HUES64 (cell line): ENCODE results near the gene PLA2G4B.

Experiments
- H3K27ac ChIP-seq: 2 replicates; pipeline ENCODE4 v1.7.0; 2013; ENCODE audit warnings: low read depth, low read length, inconsistent platforms
- H3K27me3 ChIP-seq: 2 replicates; pipeline ENCODE4 v1.6.1; 2013; ENCODE audit warnings: mild to moderate bottlenecking, low read length; ENCODE audit not compliant: insufficient read depth
- H3K36me3 ChIP-seq: 2 replicates; pipeline ENCODE4 v1.6.1; 2013; ENCODE audit warnings: mild to moderate bottlenecking, low read length; ENCODE audit not compliant: insufficient read depth
- H3K4me1 ChIP-seq: 2 replicates; pipeline ENCODE4 v1.6.1; 2013; ENCODE audit warnings: mild to moderate bottlenecking, low read length, moderate library complexity; ENCODE audit not compliant: insufficient read depth
- H3K4me3 ChIP-seq: 2 replicates; pipeline ENCODE4 v1.5.1; 2013; ENCODE audit warnings: mild to moderate bottlenecking, low read length, moderate library complexity
- H3K9ac ChIP-seq: 2 replicates; pipeline ENCODE4 v1.6.1; 2013; ENCODE audit warnings: mild to moderate bottlenecking, low read depth, low read length
- H3K9me3 ChIP-seq: 2 replicates; pipeline ENCODE4 v1.6.1; 2013; ENCODE audit warnings: low read depth, low read length; ENCODE audit not compliant: insufficient read depth
- WGBS: fragments of 150-250, 120-280 bp; methylation state at CpG from one replicate; pipeline ENCODE4 v1.1.7; 2013; ENCODE audit warnings: missing lambda C conversion rate; 5-methylcytosine and 5-hydroxymethylcytosine counted together

PLA2G4B gene

DNA sequence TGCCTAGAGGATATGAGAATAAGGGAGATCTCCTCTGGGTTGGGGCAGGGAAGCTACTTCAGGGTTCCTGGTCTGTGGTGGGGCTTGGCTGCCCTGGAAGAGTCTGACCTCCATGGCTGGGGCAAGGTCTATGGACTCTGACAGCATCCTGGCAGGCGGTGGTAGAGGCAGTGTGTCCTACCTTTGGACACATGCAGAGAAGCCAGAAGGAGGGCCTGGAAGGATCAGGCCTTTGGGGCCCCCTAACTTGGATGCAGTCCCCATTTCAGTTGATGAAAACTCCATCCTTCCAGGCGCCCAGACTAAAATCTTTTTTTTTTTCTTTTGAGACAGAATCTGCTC lies 44.8 kb downstream of the PLA2G4B start:
- H3K27ac ChIP-seq = no peak overlapping the region
- no peak overlapping the region for H3K9ac ChIP-seq
- H3K4me1 ChIP-seq = no peaks in the 10 kb centered on the region
- no peaks in the 10 kb centered on the region for H3K9me3 ChIP-seq
- H3K36me3 ChIP-seq = no peaks in the 10 kb centered on the region
- peaks cover 35% of the 10 kb centered on the region for H3K27me3 ChIP-seq
- H3K4me3 ChIP-seq = no peak overlapping the region
- WGBS = 87% methylated on average over 2 of the region's 2 CpGs

- WGBS = 84% methylated on average over 7 of the region's 7 CpGs
- no peak overlapping the region for H3K4me3 ChIP-seq
- no peak overlapping the region for H3K9ac ChIP-seq
- H3K36me3 ChIP-seq = no peaks in the 10 kb centered on the region
- H3K4me1 ChIP-seq = no peaks in the 10 kb centered on the region
- H3K27ac ChIP-seq = no peak overlapping the region
- H3K9me3 ChIP-seq = no peaks in the 10 kb centered on the region
- peaks cover 35% of the 10 kb centered on the region for H3K27me3 ChIP-seq
Observed at GRCh38 chr15:41884458-41884857, 45.8 kb downstream of the PLA2G4B start.

DNA sequence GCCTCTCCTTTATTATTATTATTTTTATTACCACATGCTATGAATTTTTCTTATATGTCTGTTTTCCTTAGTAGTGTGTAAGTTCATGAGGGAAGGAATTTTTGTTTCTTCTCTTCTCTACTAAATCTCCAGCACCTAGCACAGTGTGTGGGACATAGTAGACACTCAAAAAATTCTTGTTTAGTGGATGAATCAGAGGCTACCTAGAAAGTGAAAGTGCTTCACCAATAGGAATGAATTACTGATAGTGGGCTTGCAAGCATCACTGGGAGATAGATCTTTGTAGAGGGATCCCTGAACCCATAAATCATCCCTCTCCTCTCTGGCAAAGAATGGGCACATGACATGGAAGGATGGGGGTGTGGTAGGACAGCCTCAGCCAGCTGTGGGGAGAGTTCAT lies 46.7 kb downstream of the PLA2G4B start:
- H3K27me3 ChIP-seq = peaks cover 33% of the 10 kb centered on the region
- no peak overlapping the region for H3K27ac ChIP-seq
- no peak overlapping the region for H3K4me3 ChIP-seq
- no peaks in the 10 kb centered on the region for H3K4me1 ChIP-seq
- H3K9me3 ChIP-seq = no peaks in the 10 kb centered on the region
- H3K36me3 ChIP-seq = no peaks in the 10 kb centered on the region
- H3K9ac ChIP-seq = no peak overlapping the region

DNA sequence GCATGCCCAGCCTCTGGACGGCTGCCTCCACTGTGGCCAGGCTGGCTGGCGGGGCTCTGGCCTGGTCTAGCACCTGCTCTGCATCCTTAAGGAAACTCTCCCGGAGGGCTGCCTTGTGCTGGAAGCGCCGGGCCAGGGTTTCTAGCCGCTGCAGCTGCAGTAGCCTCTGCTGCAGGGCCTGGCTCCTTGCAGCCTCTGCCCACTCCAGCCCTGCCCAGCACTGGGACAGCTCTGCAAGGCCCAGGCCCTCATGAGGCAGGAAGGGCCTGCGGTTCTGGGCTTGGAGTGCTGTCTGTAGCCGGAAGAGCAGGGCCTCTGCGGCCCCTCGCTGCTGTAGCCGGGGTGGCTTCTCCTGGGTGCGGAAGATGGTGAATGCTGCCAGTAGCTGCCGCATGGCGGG lies 47.2 kb downstream of the PLA2G4B start:
- H3K4me1 ChIP-seq = no peaks in the 10 kb centered on the region
- no peak overlapping the region for H3K9ac ChIP-seq
- H3K4me3 ChIP-seq = no peak overlapping the region
- H3K36me3 ChIP-seq = no peaks in the 10 kb centered on the region
- no peak overlapping the region for H3K27ac ChIP-seq
- peaks cover 28% of the 10 kb centered on the region for H3K27me3 ChIP-seq
- 95% methylated on average over 14 of the region's 14 CpGs for WGBS
- H3K9me3 ChIP-seq = no peaks in the 10 kb centered on the region

DNA sequence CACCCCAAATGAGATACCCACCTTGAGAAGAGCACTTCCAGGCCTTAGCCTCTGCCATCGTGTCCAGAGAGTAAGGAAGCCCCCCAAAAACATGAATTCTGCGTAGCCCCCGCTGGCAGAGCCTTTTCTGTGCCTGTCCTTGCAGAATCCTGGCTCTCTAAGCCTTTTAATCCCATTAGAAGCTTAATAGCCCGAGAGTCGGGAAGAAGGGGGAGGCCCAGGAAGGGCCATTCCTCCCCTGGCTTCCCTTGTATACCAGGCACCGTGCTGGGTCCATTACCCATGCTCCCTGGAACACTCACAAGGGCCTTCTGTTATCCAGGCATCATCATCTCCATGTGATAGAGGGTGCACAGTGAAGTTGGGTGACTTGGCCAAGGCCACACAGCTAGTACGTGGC lies 48.1 kb downstream of the PLA2G4B start:
- Histone ChIP-seq H3K9me3 (no peaks in the 10 kb centered on the region), H3K27me3 (peaks cover 19% of the 10 kb centered on the region), H3K9ac (no peak overlapping the region), H3K27ac (no peak overlapping the region), H3K4me1 (no peaks in the 10 kb centered on the region), H3K36me3 (no peaks in the 10 kb centered on the region), H3K4me3 (no peak overlapping the region)
- 91% methylated on average over 7 of the region's 7 CpGs for WGBS

DNA sequence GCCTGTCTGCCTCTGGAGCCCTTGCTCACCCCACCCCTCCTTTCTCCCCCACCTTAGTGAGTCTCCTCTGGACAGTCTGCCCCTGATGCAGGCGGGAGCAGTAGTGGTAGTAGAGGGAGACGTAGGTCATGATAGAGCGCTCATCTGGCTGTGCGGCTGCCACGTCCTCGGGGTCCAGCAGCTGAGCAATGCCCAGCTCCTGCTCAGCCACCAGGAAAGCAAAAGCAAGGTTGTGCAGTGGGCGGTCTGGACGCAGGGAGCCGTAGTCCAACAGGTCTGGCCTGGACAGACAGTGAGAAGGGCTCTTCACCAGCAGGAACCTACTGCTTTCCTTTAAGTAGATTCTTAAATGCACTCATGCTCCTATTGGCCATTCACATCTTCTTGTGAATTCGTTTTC lies 48.5 kb downstream of the PLA2G4B start:
- H3K27me3 ChIP-seq = peaks cover 15% of the 10 kb centered on the region
- H3K4me3 ChIP-seq = no peak overlapping the region
- no peaks in the 10 kb centered on the region for H3K36me3 ChIP-seq
- WGBS = 93% methylated on average over 10 of the region's 10 CpGs
- H3K27ac ChIP-seq = no peak overlapping the region
- H3K9ac ChIP-seq = no peak overlapping the region
- H3K9me3 ChIP-seq = no peaks in the 10 kb centered on the region
- H3K4me1 ChIP-seq = no peaks in the 10 kb centered on the region

- WGBS = 94% methylated on average over 9 of the region's 9 CpGs
- Histone ChIP-seq H3K36me3 (no peaks in the 10 kb centered on the region), H3K4me1 (no peaks in the 10 kb centered on the region), H3K27me3 (peaks cover 7% of the 10 kb centered on the region), H3K9me3 (no peaks in the 10 kb centered on the region), H3K9ac (no peak overlapping the region), H3K4me3 (no peak overlapping the region), H3K27ac (no peak overlapping the region)
Observed at GRCh38 chr15:41887893-41888292, 49.2 kb downstream of the PLA2G4B start.

GRCh38 chr15:41888662-41889253 lies 50.1 kb downstream of the PLA2G4B start:
- 83% methylated on average over 7 of the region's 7 CpGs for WGBS
- Histone ChIP-seq H3K9ac (no peak overlapping the region), H3K9me3 (no peaks in the 10 kb centered on the region), H3K36me3 (no peaks in the 10 kb centered on the region), H3K27me3 (no peaks in the 10 kb centered on the region), H3K4me1 (no peaks in the 10 kb centered on the region), H3K27ac (no peak overlapping the region), H3K4me3 (no peak overlapping the region)

- Histone ChIP-seq H3K9me3 (no peaks in the 10 kb centered on the region), H3K9ac (no peak overlapping the region), H3K27me3 (no peaks in the 10 kb centered on the region), H3K36me3 (no peaks in the 10 kb centered on the region), H3K4me3 (no peak overlapping the region), H3K27ac (no peak overlapping the region), H3K4me1 (no peaks in the 10 kb centered on the region)
- WGBS = 91% methylated on average over 6 of the region's 6 CpGs
Observed at GRCh38 chr15:41890050-41890690, 51.5 kb downstream of the PLA2G4B start.

DNA sequence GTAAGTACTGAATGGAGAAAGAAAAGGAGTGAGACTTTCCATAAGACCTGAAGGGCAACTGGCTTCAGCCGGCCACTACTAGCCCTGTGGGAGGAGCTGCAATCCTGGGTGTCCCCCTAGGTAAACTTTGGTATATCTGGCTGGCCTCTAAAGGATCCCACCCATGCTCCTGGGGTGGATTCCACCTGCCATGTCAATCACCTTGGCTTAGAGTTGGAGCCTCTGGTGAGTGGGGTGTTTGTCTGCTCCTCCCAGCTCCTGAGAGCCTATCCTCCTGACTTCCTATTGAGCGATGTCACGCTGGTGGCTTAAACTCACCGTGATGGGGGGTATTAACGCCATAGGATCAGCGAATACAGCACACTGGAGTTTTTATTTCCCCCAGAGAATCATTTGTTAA lies 52.6 kb downstream of the PLA2G4B start:
- Histone ChIP-seq H3K36me3 (no peaks in the 10 kb centered on the region), H3K9ac (no peak overlapping the region), H3K4me3 (no peak overlapping the region), H3K27me3 (no peaks in the 10 kb centered on the region), H3K9me3 (no peaks in the 10 kb centered on the region), H3K27ac (no peak overlapping the region), H3K4me1 (no peaks in the 10 kb centered on the region)
- WGBS = 70% methylated on average over 6 of the region's 6 CpGs

- Histone ChIP-seq H3K27ac (no peak overlapping the region), H3K36me3 (no peaks in the 10 kb centered on the region), H3K9ac (no peak overlapping the region), H3K4me3 (no peak overlapping the region), H3K9me3 (no peaks in the 10 kb centered on the region), H3K4me1 (no peaks in the 10 kb centered on the region), H3K27me3 (no peaks in the 10 kb centered on the region)
- 81% methylated on average over 3 of the region's 3 CpGs for WGBS
Observed at GRCh38 chr15:41891946-41892345, 53.3 kb downstream of the PLA2G4B start.
